Measurements from ENCODE around the gene NABP2. TPM values are rescaled to one million over a fixed set of nuclear protein-coding genes. Genes with fewer than 3 reads are reported as not detected.
A peak's percentile ranks its signal among the peaks of the same experiment; 100 is the strongest.

The NABP2 gene
- total RNA-seq, 2 experiments from 2014 or later = 69.1 to 76.0 TPM

- H3K4me3 Mint-ChIP-seq = no peak overlapping the region
Observed at GRCh38 chr12:56212361-56212760, 11.8 kb upstream of the NABP2 start.

GRCh38 chr12:56213878-56214277 is 10.3 kb upstream of the NABP2 start:
- DNase-seq (no peak), ATAC-seq (no peak)
- no peak overlapping the region for H3K27ac Mint-ChIP-seq
- no peaks in the 10 kb centered on the region for H3K27me3 Mint-ChIP-seq
- ChIA-PET POLR2A (no interaction called here), CTCF (no interaction called here)
- H3K9me3 Mint-ChIP-seq (ENCODE audit: low read depth) = no peaks in the 10 kb centered on the region
- H3K4me1 Mint-ChIP-seq = peaks cover 9% of the 10 kb centered on the region
- intact Hi-C loops (cut with DNase I, micrococcal nuclease) = no loop called here
- no peak overlapping the region for H3K4me3 Mint-ChIP-seq
- H3K36me3 Mint-ChIP-seq (ENCODE audit: low read depth) = peaks cover 26% of the 10 kb centered on the region

More at GRCh38 chr12:56212361-56212760, 11.8 kb upstream of the NABP2 start:
- peaks cover 9% of the 10 kb centered on the region for H3K4me1 Mint-ChIP-seq
- ChIA-PET CTCF (interaction anchor here (1.0 to 1.1 kb wide), 2 partner anchors 10 to 46 kb away, joined by 3 to 4 read pairs; partner anchors contain the start of genes ANKRD52 and RNF41), POLR2A (no interaction called here)
- H3K9me3 Mint-ChIP-seq (ENCODE audit: low read depth) = no peaks in the 10 kb centered on the region
- no peaks in the 10 kb centered on the region for H3K27me3 Mint-ChIP-seq
- intact Hi-C loops (cut with DNase I, micrococcal nuclease) = no loop called here
- ATAC-seq = peak; percentile 99
- no peak overlapping the region for H3K27ac Mint-ChIP-seq
- DNase-seq = peak; percentile 56
- peaks cover 29% of the 10 kb centered on the region for H3K36me3 Mint-ChIP-seq (ENCODE audit: low read depth)

- Mint-ChIP-seq H3K27me3 (no peaks in the 10 kb centered on the region), H3K4me3 (no peak overlapping the region), H3K36me3 (ENCODE audit: low read depth) (peaks cover 17% of the 10 kb centered on the region), H3K9me3 (ENCODE audit: low read depth) (no peaks in the 10 kb centered on the region), H3K27ac (no peak overlapping the region), H3K4me1 (peaks cover 16% of the 10 kb centered on the region)
- ChIA-PET POLR2A (no interaction called here), CTCF (interaction anchor here (0.6 to 1.5 kb wide), 2 partner anchors 17 to 24 kb away, joined by 3 to 6 read pairs; no protein-coding TSS in a partner anchor)
- no peak for ATAC-seq
- DNase-seq = no peak
- intact Hi-C loops (cut with DNase I, micrococcal nuclease) = no loop called here
Observed at GRCh38 chr12:56216461-56216860, 7.7 kb upstream of the NABP2 start.

- DNase-seq (no peak), ATAC-seq (no peak)
- Mint-ChIP-seq H3K27me3 (no peaks in the 10 kb centered on the region), H3K4me3 (no peak overlapping the region), H3K27ac (no peak overlapping the region), H3K4me1 (peaks cover 29% of the 10 kb centered on the region), H3K9me3 (ENCODE audit: low read depth) (no peaks in the 10 kb centered on the region), H3K36me3 (ENCODE audit: low read depth) (peaks cover 8% of the 10 kb centered on the region)
- ChIA-PET POLR2A (interaction anchor here (0.6 kb wide), 1 partner anchor 16 kb away, joined by 3 read pairs; no protein-coding TSS in a partner anchor), CTCF (interaction anchor here (0.7 to 3.2 kb wide), 5 partner anchors 31 to 246 kb away, joined by 3 to 41 read pairs (median 3); partner anchors contain the start of genes RAB5B, SMARCC2 and ZC3H10)
- intact Hi-C loops (cut with DNase I, micrococcal nuclease) = loop anchor here (2.0 to 5.0 kb wide), 5 partner anchors 178 to 412 kb away; partner anchors contain the start of genes BAZ2A (in 1 of the 2), PYM1 (in 1 of the 2), RAB5B (in 1 of the 2) and RPS26 (in 1 of the 2)
Observed at GRCh38 chr12:56219840-56220239, 4.3 kb upstream of the NABP2 start.

- DNase-seq (no peak), ATAC-seq (no peak)
- no peaks in the 10 kb centered on the region for H3K9me3 Mint-ChIP-seq (ENCODE audit: low read depth)
- H3K27me3 Mint-ChIP-seq = no peaks in the 10 kb centered on the region
- intact Hi-C loops (cut with DNase I, micrococcal nuclease) = loop anchor here (1.0 to 5.0 kb wide), 8 partner anchors 68 to 412 kb away; partner anchors contain the start of genes BAZ2A (in 1 of the 2), CS (in 1 of the 2), MYL6B (in 1 of the 2) and PYM1 (in 1 of the 2)
- H3K4me1 Mint-ChIP-seq = peaks cover 37% of the 10 kb centered on the region
- peak overlapping the region; percentile 94 for H3K27ac Mint-ChIP-seq
- H3K36me3 Mint-ChIP-seq (ENCODE audit: low read depth) = peaks cover 3% of the 10 kb centered on the region
- CTCF ChIA-PET = interaction anchor here (0.5 to 3.2 kb wide), 13 partner anchors 13 to 482 kb away, joined by 3 to 41 read pairs (median 9); partner anchors contain the start of genes ANKRD52, PA2G4, SMARCC2 and ZC3H10
- POLR2A ChIA-PET = interaction anchor here (0.6 to 2.3 kb wide), 5 partner anchors 17 to 139 kb away, joined by 3 to 11 read pairs (median 4); partner anchors contain the start of genes ANKRD52, CNPY2, ESYT1 and STAT2
- peak overlapping the region; percentile 98 for H3K4me3 Mint-ChIP-seq
Observed at GRCh38 chr12:56220611-56221231, 3.4 kb upstream of the NABP2 start.

GRCh38 chr12:56221232-56221756 is 2.8 kb upstream of the NABP2 start:
- Mint-ChIP-seq H3K4me3 (peak overlapping the region; percentile 98), H3K27me3 (no peaks in the 10 kb centered on the region), H3K9me3 (ENCODE audit: low read depth) (no peaks in the 10 kb centered on the region), H3K27ac (peak overlapping the region; percentile 94), H3K4me1 (peaks cover 37% of the 10 kb centered on the region), H3K36me3 (ENCODE audit: low read depth) (peaks cover 7% of the 10 kb centered on the region)
- ChIA-PET POLR2A (interaction anchor here (0.6 to 2.3 kb wide), 12 partner anchors 32 to 139 kb away, joined by 3 to 14 read pairs (median 4); partner anchors contain the start of genes ANKRD52, CNPY2, ESYT1 and SMARCC2), CTCF (interaction anchor here (0.5 to 3.2 kb wide), 23 partner anchors 8 to 787 kb away, joined by 3 to 41 read pairs (median 5); partner anchors contain the start of genes ANKRD52, CNPY2, PA2G4 and SMARCC2)
- no peak for DNase-seq
- peak; percentile 23 for ATAC-seq
- intact Hi-C loops (cut with DNase I, micrococcal nuclease) = loop anchor here (1.0 to 5.0 kb wide), 8 partner anchors 69 to 411 kb away; partner anchors contain the start of genes BAZ2A (in 1 of the 2), CS (in 1 of the 2), MYL6B (in 1 of the 2) and PYM1 (in 1 of the 2)

GRCh38 chr12:56221757-56222530 is 2.2 kb upstream of the NABP2 start, which contains the start of gene RNF41:
TSS of gene RNF41 (minus strand) at chr12:56221922. CDS start at chr12:56214047, 7,875 bp downstream.
- H3K27ac Mint-ChIP-seq = peak within 1 kb of the TSS; percentile 94
- ATAC-seq = peak; percentile 87
- no peaks in the 10 kb centered on the region for H3K9me3 Mint-ChIP-seq (ENCODE audit: low read depth)
- H3K4me3 Mint-ChIP-seq = peak within 1 kb of the TSS; percentile 98
- ChIA-PET POLR2A (interaction anchor here (0.6 to 2.3 kb wide), 14 partner anchors 32 to 404 kb away, joined by 3 to 14 read pairs (median 4); partner anchors contain the start of genes ANKRD52, CNPY2, ESYT1 and ORMDL2), CTCF (interaction anchor here (0.6 to 3.2 kb wide), 41 partner anchors 8 to 890 kb away, joined by 3 to 41 read pairs (median 4); partner anchors contain the start of genes ANKRD52, CNPY2, COQ10A and ESYT1)
- no peaks in the 10 kb centered on the region for H3K27me3 Mint-ChIP-seq
- H3K36me3 Mint-ChIP-seq (ENCODE audit: low read depth) = peaks cover 6% of the 10 kb centered on the region
- H3K4me1 Mint-ChIP-seq = peaks cover 37% of the 10 kb centered on the region
- intact Hi-C loops (cut with DNase I, micrococcal nuclease) = loop anchor here (1.0 to 5.0 kb wide), 10 partner anchors 63 to 410 kb away; partner anchors contain the start of genes BAZ2A (in 1 of the 2), CS (in 1 of the 2), MYL6 (in 1 of the 2) and MYL6B (in 1 of the 2)
- DNase-seq = peak; percentile 96

GRCh38 chr12:56222531-56222895 is 1.6 kb upstream of the NABP2 start:
- H3K4me1 Mint-ChIP-seq = peaks cover 37% of the 10 kb centered on the region
- H3K36me3 Mint-ChIP-seq (ENCODE audit: low read depth) = peaks cover 6% of the 10 kb centered on the region
- peak overlapping the region; percentile 98 for H3K4me3 Mint-ChIP-seq
- no peaks in the 10 kb centered on the region for H3K9me3 Mint-ChIP-seq (ENCODE audit: low read depth)
- ChIA-PET CTCF (interaction anchor here (0.6 to 3.2 kb wide), 37 partner anchors 8 to 890 kb away, joined by 3 to 41 read pairs (median 5); partner anchors contain the start of genes ANKRD52, CNPY2, COQ10A and ESYT1), POLR2A (interaction anchor here (0.6 to 2.3 kb wide), 9 partner anchors 33 to 138 kb away, joined by 3 to 14 read pairs (median 6); partner anchors contain the start of genes CNPY2, ESYT1, SMARCC2 and STAT2)
- intact Hi-C loops (cut with DNase I, micrococcal nuclease) = loop anchor here (1.0 to 5.0 kb wide), 6 partner anchors 64 to 410 kb away; partner anchors contain the start of genes BAZ2A (in 1 of the 2), MYL6 (in 1 of the 2), PYM1 (in 1 of the 2) and RAB5B (in 1 of the 2)
- no peak for ATAC-seq
- H3K27me3 Mint-ChIP-seq = no peaks in the 10 kb centered on the region
- H3K27ac Mint-ChIP-seq = peak overlapping the region; percentile 94
- DNase-seq = no peak

- Mint-ChIP-seq H3K27me3 (no peaks in the 10 kb centered on the region), H3K36me3 (ENCODE audit: low read depth) (peaks cover 6% of the 10 kb centered on the region), H3K27ac (peak overlapping the region; percentile 83), H3K9me3 (ENCODE audit: low read depth) (no peaks in the 10 kb centered on the region), H3K4me3 (peak overlapping the region; percentile 98), H3K4me1 (peaks cover 37% of the 10 kb centered on the region)
- POLR2A ChIA-PET = no interaction called here
- DNase-seq (no peak), ATAC-seq (no peak)
- CTCF ChIA-PET = interaction anchor here (0.9 to 2.2 kb wide), 8 partner anchors 14 to 486 kb away, joined by 3 to 31 read pairs (median 4); partner anchors contain the start of genes ESYT1, RAB5B and SMARCC2
- intact Hi-C loops (cut with DNase I, micrococcal nuclease) = loop anchor here (1.0 to 5.0 kb wide), 20 partner anchors 30 to 485 kb away; partner anchors contain the start of genes ANKRD52 (in 2 of the 2), BAZ2A (in 1 of the 2), COQ10A (in 1 of the 2) and DNAJC14 (in 1 of the 2)
Observed at GRCh38 chr12:56223571-56224101, 506 bp upstream of the NABP2 start.
